Central memory CD8-positive, alpha-beta T cell (primary cell): ENCODE data around the gene RHBDD2.
"Not testable (repeated sequence)": the region's sequence is repeated elsewhere in the genome, so short reads cannot be mapped to it uniquely, and the experiment has no call there.

Source experiments
- ATAC-seq: fragments of 150-1000 bp; cut with Tn5 transposase; replicated peaks from 2 replicates; pipeline ENCODE4 v1.10.0; 2022; ENCODE audit warnings: mild to moderate bottlenecking, moderate FRiP score, moderate number of reproducible peaks; ENCODE audit not compliant: poor library complexity, severe bottlenecking; ENCODE audit errors: extremely low read depth
- DNase-seq, 2 donors: peaks; one replicate each; pipeline ENCODE4 v3.0.0; 2021; ENCODE audit warnings: low spot score in 2 of 2
- H3K27ac Mint-ChIP-seq: one replicate; pipeline ENCODE4 v1.8.0; 2022; ENCODE audit warnings: low read depth, mild to moderate bottlenecking, moderate library complexity, mixed read lengths
- H3K27me3 Mint-ChIP-seq: one replicate; pipeline ENCODE4 v1.8.0; 2022; ENCODE audit warnings: mixed read lengths
- H3K36me3 Mint-ChIP-seq: one replicate; pipeline ENCODE4 v1.8.0; 2022; ENCODE audit warnings: mild to moderate bottlenecking, moderate library complexity, mixed read lengths; ENCODE audit not compliant: insufficient read depth
- H3K4me1 Mint-ChIP-seq: one replicate; pipeline ENCODE4 v1.8.0; 2022; ENCODE audit warnings: mixed read lengths
- H3K4me3 Mint-ChIP-seq: one replicate; pipeline ENCODE4 v1.8.0; 2022; ENCODE audit warnings: mild to moderate bottlenecking, moderate library complexity, mixed read lengths
- H3K9me3 Mint-ChIP-seq: one replicate; pipeline ENCODE4 v1.8.0; 2022; ENCODE audit warnings: mixed read lengths

The RHBDD2 gene

GRCh38 chr7:75905785-75906604 lies 27.2 kb downstream of the RHBDD2 start:
- ATAC-seq: no peak
- DNase-seq: no peak

GRCh38 chr7:75906991-75907667 lies 28.3 kb downstream of the RHBDD2 start:
- no peak for ATAC-seq
- no peaks in the 10 kb centered on the region for H3K4me1 Mint-ChIP-seq
- no peak overlapping the region for H3K4me3 Mint-ChIP-seq
- DNase-seq: no peak
- H3K27ac Mint-ChIP-seq: no peak overlapping the region
- H3K9me3 Mint-ChIP-seq: no peaks in the 10 kb centered on the region
- H3K27me3 Mint-ChIP-seq: no peaks in the 10 kb centered on the region
- H3K36me3 Mint-ChIP-seq: peaks cover 2% of the 10 kb centered on the region

More at GRCh38 chr7:75905785-75906604, 27.2 kb downstream of the RHBDD2 start:
- H3K27ac Mint-ChIP-seq: no peak overlapping the region
- no peaks in the 10 kb centered on the region for H3K9me3 Mint-ChIP-seq
- no peaks in the 10 kb centered on the region for H3K27me3 Mint-ChIP-seq
- H3K36me3 Mint-ChIP-seq: peaks cover 2% of the 10 kb centered on the region
- no peak overlapping the region for H3K4me3 Mint-ChIP-seq
- H3K4me1 Mint-ChIP-seq: no peaks in the 10 kb centered on the region

GRCh38 chr7:75907668-75908039 lies 28.8 kb downstream of the RHBDD2 start:
- H3K36me3 Mint-ChIP-seq, H3K9me3 Mint-ChIP-seq, H3K4me1 Mint-ChIP-seq: not testable (repeated sequence)

GRCh38 chr7:75909521-75910132 lies 30.8 kb downstream of the RHBDD2 start:
- Mint-ChIP-seq H3K27ac (peak overlapping the region; percentile 5), H3K36me3 (peaks cover 7% of the 10 kb centered on the region), H3K27me3 (no peaks in the 10 kb centered on the region), H3K4me3 (no peak overlapping the region), H3K9me3 (no peaks in the 10 kb centered on the region), H3K4me1 (peaks cover 7% of the 10 kb centered on the region)
- no peak for DNase-seq
- no peak for ATAC-seq

More at GRCh38 chr7:75907668-75908039, 28.8 kb downstream of the RHBDD2 start:
- not testable (repeated sequence) for H3K27ac Mint-ChIP-seq, ATAC-seq, H3K27me3 Mint-ChIP-seq, H3K4me3 Mint-ChIP-seq, DNase-seq

- Mint-ChIP-seq H3K36me3 (peaks cover 18% of the 10 kb centered on the region), H3K4me1 (peaks cover 16% of the 10 kb centered on the region)
- not testable (repeated sequence) for H3K4me3 Mint-ChIP-seq, DNase-seq, H3K9me3 Mint-ChIP-seq, H3K27me3 Mint-ChIP-seq, H3K27ac Mint-ChIP-seq, ATAC-seq
Observed at GRCh38 chr7:75911186-75911585, 32.4 kb downstream of the RHBDD2 start.

GRCh38 chr7:75913437-75913836 lies 34.6 kb downstream of the RHBDD2 start:
- peak overlapping the region; percentile 89 for H3K4me3 Mint-ChIP-seq
- H3K9me3 Mint-ChIP-seq: no peaks in the 10 kb centered on the region
- peaks cover 23% of the 10 kb centered on the region for H3K36me3 Mint-ChIP-seq
- no peaks in the 10 kb centered on the region for H3K27me3 Mint-ChIP-seq
- ATAC-seq: no peak
- H3K27ac Mint-ChIP-seq: peak overlapping the region; percentile 92
- peaks cover 22% of the 10 kb centered on the region for H3K4me1 Mint-ChIP-seq
- no peak for DNase-seq

GRCh38 chr7:75914169-75914654 lies 35.4 kb downstream of the RHBDD2 start:
- Mint-ChIP-seq H3K27me3 (no peaks in the 10 kb centered on the region), H3K36me3 (peaks cover 23% of the 10 kb centered on the region), H3K9me3 (no peaks in the 10 kb centered on the region), H3K4me3 (peak overlapping the region; percentile 89), H3K4me1 (peaks cover 30% of the 10 kb centered on the region), H3K27ac (peak overlapping the region; percentile 92)
- DNase-seq (no peak), ATAC-seq (no peak)

GRCh38 chr7:75914655-75915415 lies 36.0 kb downstream of the RHBDD2 start, which contains the start of gene POR:
TSS of gene POR (plus strand) at chr7:75915155. CDS start at chr7:75954002, 38,847 bp downstream.
- DNase-seq (peak; percentile 97 to 98), ATAC-seq (peak; percentile 99)
- Mint-ChIP-seq H3K27ac (peak within 1 kb of the TSS; percentile 92), H3K9me3 (no peaks in the 10 kb centered on the region), H3K27me3 (no peaks in the 10 kb centered on the region), H3K4me1 (peaks cover 36% of the 10 kb centered on the region), H3K36me3 (peaks cover 23% of the 10 kb centered on the region), H3K4me3 (peak within 1 kb of the TSS; percentile 89)

- peak overlapping the region; percentile 92 for H3K27ac Mint-ChIP-seq
- DNase-seq (no peak), ATAC-seq (peak; percentile 13)
- no peaks in the 10 kb centered on the region for H3K27me3 Mint-ChIP-seq
- peak overlapping the region; percentile 89 for H3K4me3 Mint-ChIP-seq
- no peaks in the 10 kb centered on the region for H3K9me3 Mint-ChIP-seq
- H3K4me1 Mint-ChIP-seq: peaks cover 36% of the 10 kb centered on the region
- H3K36me3 Mint-ChIP-seq: peaks cover 23% of the 10 kb centered on the region
Observed at GRCh38 chr7:75915416-75916156, 36.8 kb downstream of the RHBDD2 start.

GRCh38 chr7:75916259-75916658 lies 37.4 kb downstream of the RHBDD2 start:
- no peaks in the 10 kb centered on the region for H3K27me3 Mint-ChIP-seq
- DNase-seq (no peak), ATAC-seq (no peak)
- H3K36me3 Mint-ChIP-seq: peaks cover 24% of the 10 kb centered on the region
- peaks cover 36% of the 10 kb centered on the region for H3K4me1 Mint-ChIP-seq
- no peaks in the 10 kb centered on the region for H3K9me3 Mint-ChIP-seq
- H3K4me3 Mint-ChIP-seq: peak overlapping the region; percentile 89
- peak overlapping the region; percentile 92 for H3K27ac Mint-ChIP-seq

- no peak overlapping the region for H3K4me3 Mint-ChIP-seq
- H3K4me1 Mint-ChIP-seq: peaks cover 43% of the 10 kb centered on the region
- DNase-seq: no peak
- no peak overlapping the region for H3K27ac Mint-ChIP-seq
- no peaks in the 10 kb centered on the region for H3K9me3 Mint-ChIP-seq
- peaks cover 24% of the 10 kb centered on the region for H3K36me3 Mint-ChIP-seq
- H3K27me3 Mint-ChIP-seq: no peaks in the 10 kb centered on the region
- no peak for ATAC-seq
Observed at GRCh38 chr7:75916685-75917634, 38.1 kb downstream of the RHBDD2 start.
